ENCODE data around the gene FHIT.

Gene FHIT

DNA sequence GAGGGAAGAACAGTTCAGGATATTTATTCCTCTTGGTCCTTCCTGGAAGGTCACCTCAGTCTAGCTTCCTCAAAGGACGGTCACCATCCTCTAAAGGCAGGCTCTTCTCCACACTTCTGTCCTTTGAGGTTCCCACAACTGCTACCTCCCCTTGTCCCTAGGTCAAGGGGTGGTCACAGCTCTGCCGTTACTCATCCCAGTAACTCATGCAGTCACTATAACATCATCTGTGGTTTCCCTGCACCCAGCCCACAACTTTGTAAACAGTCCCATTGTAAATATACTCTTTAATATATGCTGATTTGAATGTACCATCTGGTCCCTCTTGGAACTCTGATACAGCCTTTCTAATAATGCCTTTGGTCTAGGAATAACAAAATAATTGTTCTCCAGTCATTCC, 887.4 kb downstream of the FHIT start:
- Histone ChIP-seq H3K4me1 (ENCODE audit: control insufficient read depth, insufficient read depth, low read length, unreplicated experiment) (peaks cover 8% of the 10 kb centered on the region), H3K27ac (ENCODE audit: low read depth, low read length) (no peak overlapping the region), H3K4me3 (ENCODE audit: low read depth, low read length) (no peak overlapping the region), H2AFZ (ENCODE audit: low read length, unreplicated experiment) (no peak overlapping the region), H3K36me3 (ENCODE audit: insufficient read depth, low read length) (no peaks in the 10 kb centered on the region), H3K27me3 (ENCODE audit: insufficient read depth, low read length) (no peaks in the 10 kb centered on the region), H3K79me2 (ENCODE audit: control insufficient read depth, insufficient read depth, low read length, unreplicated experiment) (no peaks in the 10 kb centered on the region)

DNA sequence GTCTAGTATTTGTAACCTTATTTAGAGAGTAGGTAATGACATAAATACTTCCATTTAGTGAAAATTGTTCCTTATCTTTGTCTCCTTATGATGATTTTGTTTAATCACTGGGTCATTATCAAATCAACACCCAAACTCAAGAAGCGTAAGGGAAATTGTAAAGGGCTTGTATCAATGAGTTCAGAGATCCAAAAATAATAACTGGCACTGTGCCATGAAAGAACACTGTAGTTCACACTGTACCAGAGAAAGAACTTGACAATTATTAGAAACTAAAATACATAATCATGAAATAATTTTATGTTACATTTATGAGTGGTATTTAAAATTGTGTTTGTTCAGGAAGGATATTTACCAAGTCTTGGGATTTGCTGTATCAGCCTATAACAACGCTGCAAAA, 895.4 kb downstream of the FHIT start:
- H3K4me1 ChIP-seq (ENCODE audit: control insufficient read depth, insufficient read depth, low read length, unreplicated experiment) = no peaks in the 10 kb centered on the region
- no peak overlapping the region for H3K4me3 ChIP-seq (ENCODE audit: low read depth, low read length)
- no peaks in the 10 kb centered on the region for H3K79me2 ChIP-seq (ENCODE audit: control insufficient read depth, insufficient read depth, low read length, unreplicated experiment)
- H2AFZ ChIP-seq (ENCODE audit: low read length, unreplicated experiment) = no peak overlapping the region
- no peaks in the 10 kb centered on the region for H3K36me3 ChIP-seq (ENCODE audit: insufficient read depth, low read length)
- no peak overlapping the region for H3K27ac ChIP-seq (ENCODE audit: low read depth, low read length)
- no peaks in the 10 kb centered on the region for H3K27me3 ChIP-seq (ENCODE audit: insufficient read depth, low read length)

DNA sequence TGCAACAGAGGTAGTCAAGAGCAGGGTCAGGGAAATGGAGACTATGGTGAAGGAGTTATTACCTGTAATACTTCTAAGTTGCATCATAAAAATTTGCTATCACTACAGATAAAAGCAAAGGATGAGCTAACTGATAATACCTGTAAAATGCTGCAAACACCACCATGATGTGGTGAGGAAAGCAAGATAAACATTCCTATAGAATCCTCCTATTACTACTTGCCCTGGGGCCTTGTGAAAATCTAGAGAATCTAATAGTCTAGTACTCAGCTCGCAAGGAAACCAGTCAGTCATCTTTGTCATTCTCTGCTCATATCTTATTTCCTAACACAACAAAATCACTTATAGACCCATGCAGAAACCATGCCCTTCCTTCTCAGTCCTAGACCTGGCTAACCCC, 899.8 kb downstream of the FHIT start:
- no peak overlapping the region for H3K4me3 ChIP-seq (ENCODE audit: low read depth, low read length)
- no peaks in the 10 kb centered on the region for H3K36me3 ChIP-seq (ENCODE audit: insufficient read depth, low read length)
- H3K27me3 ChIP-seq (ENCODE audit: insufficient read depth, low read length) = no peaks in the 10 kb centered on the region
- H3K79me2 ChIP-seq (ENCODE audit: control insufficient read depth, insufficient read depth, low read length, unreplicated experiment) = no peaks in the 10 kb centered on the region
- no peaks in the 10 kb centered on the region for H3K4me1 ChIP-seq (ENCODE audit: control insufficient read depth, insufficient read depth, low read length, unreplicated experiment)
- H3K27ac ChIP-seq (ENCODE audit: low read depth, low read length) = no peak overlapping the region
- no peak overlapping the region for H2AFZ ChIP-seq (ENCODE audit: low read length, unreplicated experiment)

DNA sequence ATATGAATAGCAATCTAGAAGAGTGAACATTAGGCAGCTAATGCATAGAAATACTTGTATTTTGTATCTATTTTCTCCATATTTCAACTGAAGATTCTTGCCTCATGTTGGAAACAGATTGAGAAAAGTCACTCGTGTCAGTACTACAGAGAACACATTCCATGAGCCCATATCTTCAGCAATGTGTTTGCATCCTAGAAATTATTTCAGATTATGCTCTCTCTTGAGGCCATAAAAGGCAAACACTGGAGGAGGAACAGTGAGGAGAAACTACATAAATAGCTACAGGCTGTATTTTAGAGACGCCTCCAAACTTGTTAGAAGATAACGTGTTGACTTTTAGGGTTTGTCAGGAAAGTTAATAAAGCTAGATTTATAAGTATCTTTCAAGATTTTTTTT, 906.9 kb downstream of the FHIT start:
- Histone ChIP-seq H3K27me3 (ENCODE audit: insufficient read depth, low read length) (no peaks in the 10 kb centered on the region), H3K4me1 (ENCODE audit: control insufficient read depth, insufficient read depth, low read length, unreplicated experiment) (no peaks in the 10 kb centered on the region), H3K4me3 (ENCODE audit: low read depth, low read length) (no peak overlapping the region), H2AFZ (ENCODE audit: low read length, unreplicated experiment) (no peak overlapping the region), H3K36me3 (ENCODE audit: insufficient read depth, low read length) (no peaks in the 10 kb centered on the region), H3K79me2 (ENCODE audit: control insufficient read depth, insufficient read depth, low read length, unreplicated experiment) (no peaks in the 10 kb centered on the region), H3K27ac (ENCODE audit: low read depth, low read length) (no peak overlapping the region)

DNA sequence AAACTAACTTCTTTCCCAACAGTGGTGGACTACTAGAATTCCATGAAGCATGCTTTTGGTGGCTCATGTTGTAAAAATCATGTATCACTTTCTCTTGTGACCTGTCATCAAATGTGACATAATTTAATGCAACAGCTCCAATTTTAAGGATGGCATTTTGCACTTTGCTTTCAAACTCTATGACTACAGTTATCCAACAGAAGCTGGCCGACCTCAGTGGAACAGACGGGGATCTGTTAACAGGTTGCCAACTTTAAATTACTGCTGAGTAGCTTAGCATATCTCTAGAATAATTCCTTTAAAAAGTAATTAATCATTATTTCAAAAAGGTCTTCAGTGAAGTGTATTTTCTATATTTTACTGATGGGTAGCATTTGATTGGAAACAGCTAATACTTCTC, 907.4 kb downstream of the FHIT start:
- Histone ChIP-seq H3K4me3 (ENCODE audit: low read depth, low read length) (no peak overlapping the region), H3K4me1 (ENCODE audit: control insufficient read depth, insufficient read depth, low read length, unreplicated experiment) (no peaks in the 10 kb centered on the region), H3K36me3 (ENCODE audit: insufficient read depth, low read length) (no peaks in the 10 kb centered on the region), H3K27ac (ENCODE audit: low read depth, low read length) (no peak overlapping the region), H3K79me2 (ENCODE audit: control insufficient read depth, insufficient read depth, low read length, unreplicated experiment) (no peaks in the 10 kb centered on the region), H2AFZ (ENCODE audit: low read length, unreplicated experiment) (no peak overlapping the region), H3K27me3 (ENCODE audit: insufficient read depth, low read length) (no peaks in the 10 kb centered on the region)

DNA sequence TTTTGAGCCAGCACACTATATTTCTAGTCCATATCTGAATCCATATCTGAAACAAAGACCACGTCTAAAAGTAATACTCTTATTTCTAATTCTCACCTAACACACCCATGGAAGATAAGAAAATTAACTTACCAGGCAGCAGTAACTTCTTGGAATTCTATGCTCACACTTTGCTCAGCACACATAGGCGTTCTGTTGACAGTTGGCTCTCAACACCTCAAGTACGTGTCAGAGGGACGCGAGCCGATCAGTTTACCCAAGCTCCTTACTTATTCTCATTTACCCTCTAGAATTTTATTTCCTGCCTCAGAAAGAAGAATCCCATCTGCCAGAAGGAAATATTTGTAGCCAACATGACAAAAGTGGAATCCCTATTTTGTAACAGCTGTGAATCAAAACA, 911.9 kb downstream of the FHIT start:
- Histone ChIP-seq H3K27ac (ENCODE audit: low read depth, low read length) (no peak overlapping the region), H2AFZ (ENCODE audit: low read length, unreplicated experiment) (no peak overlapping the region), H3K27me3 (ENCODE audit: insufficient read depth, low read length) (no peaks in the 10 kb centered on the region), H3K79me2 (ENCODE audit: control insufficient read depth, insufficient read depth, low read length, unreplicated experiment) (no peaks in the 10 kb centered on the region), H3K36me3 (ENCODE audit: insufficient read depth, low read length) (no peaks in the 10 kb centered on the region), H3K4me3 (ENCODE audit: low read depth, low read length) (no peak overlapping the region), H3K4me1 (ENCODE audit: control insufficient read depth, insufficient read depth, low read length, unreplicated experiment) (no peaks in the 10 kb centered on the region)

DNA sequence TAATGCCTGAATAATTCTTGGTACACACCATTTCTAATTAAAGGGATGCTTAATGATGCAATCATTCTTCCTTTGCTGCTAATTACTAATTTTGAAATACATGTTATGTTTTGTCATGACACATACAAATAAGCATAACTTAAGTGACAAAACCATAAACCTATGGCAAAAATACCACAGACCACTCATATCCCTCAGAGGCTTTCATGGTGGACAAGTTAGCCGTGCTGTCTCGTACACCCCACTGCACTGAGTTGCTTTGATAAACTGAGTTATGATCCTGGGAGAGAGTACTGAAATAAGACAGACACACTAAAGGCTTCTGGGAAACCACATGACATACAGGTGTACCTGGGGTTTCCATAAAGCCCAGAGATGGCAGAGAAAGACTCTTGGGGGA, 913.8 kb downstream of the FHIT start:
- Histone ChIP-seq H3K4me3 (ENCODE audit: low read depth, low read length) (no peak overlapping the region), H3K27ac (ENCODE audit: low read depth, low read length) (no peak overlapping the region), H3K4me1 (ENCODE audit: control insufficient read depth, insufficient read depth, low read length, unreplicated experiment) (no peaks in the 10 kb centered on the region), H3K36me3 (ENCODE audit: insufficient read depth, low read length) (no peaks in the 10 kb centered on the region), H3K79me2 (ENCODE audit: control insufficient read depth, insufficient read depth, low read length, unreplicated experiment) (no peaks in the 10 kb centered on the region), H2AFZ (ENCODE audit: low read length, unreplicated experiment) (no peak overlapping the region), H3K27me3 (ENCODE audit: insufficient read depth, low read length) (no peaks in the 10 kb centered on the region)

DNA sequence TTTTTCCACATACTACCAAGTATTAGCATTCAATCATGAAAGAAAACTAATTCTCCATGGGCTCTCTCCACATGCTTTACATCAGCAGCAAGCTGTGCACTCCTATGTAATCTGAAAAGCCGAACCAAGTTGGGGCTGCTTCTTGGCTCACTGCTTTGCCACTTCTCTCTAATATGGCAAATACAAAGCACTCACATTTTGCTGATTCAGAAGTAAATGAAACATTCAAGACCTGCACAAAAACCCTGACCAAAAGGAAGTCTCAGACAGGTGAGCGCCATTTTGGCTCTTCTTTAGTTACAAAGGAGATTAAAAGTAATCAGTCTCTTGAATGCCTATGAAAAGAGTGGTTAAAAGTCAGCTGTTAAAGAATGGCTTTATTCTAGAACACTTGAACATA, 915.2 kb downstream of the FHIT start:
- H2AFZ ChIP-seq (ENCODE audit: low read length, unreplicated experiment) = no peak overlapping the region
- no peak overlapping the region for H3K27ac ChIP-seq (ENCODE audit: low read depth, low read length)
- no peaks in the 10 kb centered on the region for H3K79me2 ChIP-seq (ENCODE audit: control insufficient read depth, insufficient read depth, low read length, unreplicated experiment)
- no peaks in the 10 kb centered on the region for H3K4me1 ChIP-seq (ENCODE audit: control insufficient read depth, insufficient read depth, low read length, unreplicated experiment)
- H3K27me3 ChIP-seq (ENCODE audit: insufficient read depth, low read length) = no peaks in the 10 kb centered on the region
- H3K4me3 ChIP-seq (ENCODE audit: low read depth, low read length) = no peak overlapping the region
- H3K36me3 ChIP-seq (ENCODE audit: insufficient read depth, low read length) = no peaks in the 10 kb centered on the region

DNA sequence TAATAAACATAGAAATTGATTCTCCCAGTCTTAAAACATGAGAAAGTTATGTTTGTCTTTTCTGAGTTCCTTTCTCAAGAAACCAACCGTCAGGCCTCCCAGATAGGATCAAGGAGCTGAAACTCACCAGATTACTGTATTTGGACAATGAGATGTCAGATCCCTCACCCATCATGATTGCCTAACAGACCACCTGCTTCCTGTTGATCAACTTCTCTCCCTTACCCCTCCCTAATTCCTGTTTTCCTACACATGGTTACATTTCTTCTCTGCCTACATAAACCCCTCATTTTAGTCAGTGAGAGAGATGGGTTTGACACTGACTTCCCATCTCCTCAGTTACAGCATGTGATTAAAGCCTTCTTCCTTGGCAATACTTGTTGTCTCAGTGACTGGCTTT, 917.5 kb downstream of the FHIT start:
- H3K27me3 ChIP-seq (ENCODE audit: insufficient read depth, low read length) = no peaks in the 10 kb centered on the region
- H3K4me3 ChIP-seq (ENCODE audit: low read depth, low read length) = no peak overlapping the region
- no peak overlapping the region for H2AFZ ChIP-seq (ENCODE audit: low read length, unreplicated experiment)
- H3K36me3 ChIP-seq (ENCODE audit: insufficient read depth, low read length) = no peaks in the 10 kb centered on the region
- no peaks in the 10 kb centered on the region for H3K4me1 ChIP-seq (ENCODE audit: control insufficient read depth, insufficient read depth, low read length, unreplicated experiment)
- H3K27ac ChIP-seq (ENCODE audit: low read depth, low read length) = no peak overlapping the region
- H3K79me2 ChIP-seq (ENCODE audit: control insufficient read depth, insufficient read depth, low read length, unreplicated experiment) = no peaks in the 10 kb centered on the region

DNA sequence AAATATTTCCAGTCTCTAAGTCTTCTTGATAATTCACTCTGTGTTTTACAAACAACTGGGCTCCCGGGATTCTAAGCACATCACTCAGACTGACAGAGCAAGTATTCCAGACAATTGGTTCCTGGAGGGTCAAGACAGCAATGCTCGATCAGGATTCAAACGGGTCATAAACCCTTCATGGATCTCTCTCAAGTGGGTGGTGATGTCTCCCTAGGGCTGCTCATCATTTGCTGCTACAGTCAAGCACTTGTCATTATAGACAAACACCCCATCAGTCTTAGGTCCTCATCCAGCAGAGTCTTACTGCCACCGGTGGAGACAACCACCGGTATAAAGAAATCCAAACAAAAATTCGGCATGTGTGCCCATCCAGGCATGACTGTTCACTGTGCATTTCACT, 921.1 kb downstream of the FHIT start:
- Histone ChIP-seq H2AFZ (ENCODE audit: low read length, unreplicated experiment) (no peak overlapping the region), H3K27me3 (ENCODE audit: insufficient read depth, low read length) (no peaks in the 10 kb centered on the region), H3K4me1 (ENCODE audit: control insufficient read depth, insufficient read depth, low read length, unreplicated experiment) (no peaks in the 10 kb centered on the region), H3K27ac (ENCODE audit: low read depth, low read length) (no peak overlapping the region), H3K36me3 (ENCODE audit: insufficient read depth, low read length) (no peaks in the 10 kb centered on the region), H3K79me2 (ENCODE audit: control insufficient read depth, insufficient read depth, low read length, unreplicated experiment) (no peaks in the 10 kb centered on the region), H3K4me3 (ENCODE audit: low read depth, low read length) (no peak overlapping the region)

DNA sequence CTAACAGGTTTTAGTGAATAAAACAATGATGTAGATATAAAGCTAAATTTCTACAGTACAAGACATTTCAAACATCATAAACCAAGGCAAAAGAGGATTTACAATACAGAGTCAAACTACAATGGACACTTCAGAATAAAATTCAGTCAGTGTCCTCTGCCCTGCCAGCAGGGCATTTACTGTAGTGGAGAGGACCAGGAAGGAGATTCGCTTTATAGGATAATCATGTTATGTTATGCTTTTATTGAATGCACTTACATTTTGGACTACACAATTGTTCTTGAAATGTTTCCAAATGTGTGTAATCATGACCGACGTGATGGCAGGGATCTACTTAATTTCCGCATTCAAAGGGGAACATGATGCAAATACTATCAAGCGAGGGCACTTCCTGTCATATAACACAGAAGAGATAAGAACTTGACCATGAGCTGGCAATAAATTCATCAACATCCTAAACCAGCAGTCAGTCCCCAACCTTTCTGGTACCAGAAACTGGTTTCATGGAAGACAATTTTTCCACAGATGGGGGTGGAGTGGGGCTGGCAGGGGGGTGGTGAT, 925.6 kb downstream of the FHIT start:
- Histone ChIP-seq H3K79me2 (ENCODE audit: control insufficient read depth, insufficient read depth, low read length, unreplicated experiment) (no peaks in the 10 kb centered on the region), H3K4me3 (ENCODE audit: low read depth, low read length) (no peak overlapping the region), H3K27me3 (ENCODE audit: insufficient read depth, low read length) (no peaks in the 10 kb centered on the region), H3K4me1 (ENCODE audit: control insufficient read depth, insufficient read depth, low read length, unreplicated experiment) (no peaks in the 10 kb centered on the region), H3K27ac (ENCODE audit: low read depth, low read length) (no peak overlapping the region), H3K36me3 (ENCODE audit: insufficient read depth, low read length) (no peaks in the 10 kb centered on the region), H2AFZ (ENCODE audit: low read length, unreplicated experiment) (no peak overlapping the region)

Data from ACC112 (cell line).